Measurements from ENCODE around the gene POLL. TPM values are rescaled to one million over a fixed set of nuclear protein-coding genes. Genes with fewer than 3 reads are reported as not detected.

POLL gene
- total RNA-seq, 1 experiment from 2014 or later: 36.1 TPM

GRCh38 chr10:101573885-101574753, 13.9 kb downstream of the POLL start:
- no peaks in the 10 kb centered on the region for H3K9me3 ChIP-seq (ENCODE audit: control insufficient read depth, insufficient read depth, low read depth, low read length)
- no peaks in the 10 kb centered on the region for H3K27me3 ChIP-seq (ENCODE audit: control insufficient read depth, insufficient read depth, low read length)
- ATAC-seq: no peak
- no peak overlapping the region for H3K4me3 ChIP-seq (ENCODE audit: low read depth in 2 of 2, low read length in 2 of 2)
- H3K4me1 ChIP-seq (ENCODE audit: control insufficient read depth, insufficient read depth, low read length): peaks cover 7% of the 10 kb centered on the region; the same call in 1 of the 2 replicates
- POLR2A ChIA-PET: no interaction called here
- BruUV-seq (replicated peaks): no TSS peak
- TF ChIP-seq SIN3A (IDR thresholded peaks at IDR 0.05; ENCODE audit: borderline replicate concordance, insufficient read depth, low read depth, low read length): no peak
- TF ChIP-seq POLR2AphosphoS5 (IDR thresholded peaks at IDR 0.05; ENCODE audit: low read depth, low read length): no peak
- TF ChIP-seq CTCF (IDR thresholded peaks at IDR 0.05): no peak
- no peak for TF ChIP-seq TCF7L2 (IDR thresholded peaks at IDR 0.05; ENCODE audit: low read depth, low read length)
- H3K36me3 ChIP-seq (ENCODE audit: control insufficient read depth, insufficient read depth, low read length): no peaks in the 10 kb centered on the region
- H3K27ac ChIP-seq (ENCODE audit: low read length): no peak overlapping the region
- CTCF ChIA-PET: no interaction called here
- in situ Hi-C loops (cut with HindIII; ENCODE audit: low pct_unique_long_range_greater_than_20kb, low sequenced_read_pairs): no loop called here
- intact Hi-C loops (cut with micrococcal nuclease; ENCODE audit: unreplicated experiment): no loop called here
- no peak for DNase-seq (ENCODE audit: low read depth, low spot score)

- no TSS peak for BruUV-seq (replicated peaks)
- DNase-seq (ENCODE audit: low read depth, low spot score): no peak
- in situ Hi-C loops (cut with HindIII; ENCODE audit: low pct_unique_long_range_greater_than_20kb, low sequenced_read_pairs) (no loop called here), intact Hi-C loops (cut with micrococcal nuclease; ENCODE audit: unreplicated experiment) (no loop called here)
- no peaks in the 10 kb centered on the region for H3K36me3 ChIP-seq (ENCODE audit: control insufficient read depth, insufficient read depth, low read length)
- peaks cover 7% of the 10 kb centered on the region; the same call in 1 of the 2 replicates for H3K4me1 ChIP-seq (ENCODE audit: control insufficient read depth, insufficient read depth, low read length)
- H3K27me3 ChIP-seq (ENCODE audit: control insufficient read depth, insufficient read depth, low read length): no peaks in the 10 kb centered on the region
- TF ChIP-seq TCF7L2 (IDR thresholded peaks at IDR 0.05; ENCODE audit: low read depth, low read length) (no peak), REST (IDR thresholded peaks at IDR 0.05; ENCODE audit: insufficient read depth in 1 of 2, low read depth in 2 of 2, low read length in 1 of 2) (no peak), POLR2AphosphoS5 (IDR thresholded peaks at IDR 0.05; ENCODE audit: low read depth, low read length) (no peak), SIN3A (IDR thresholded peaks at IDR 0.05; ENCODE audit: borderline replicate concordance, insufficient read depth, low read depth, low read length) (no peak), CTCF (IDR thresholded peaks at IDR 0.05) (no peak)
- H3K9me3 ChIP-seq (ENCODE audit: control insufficient read depth, insufficient read depth, low read depth, low read length): no peaks in the 10 kb centered on the region
- CTCF ChIA-PET: interaction anchor here (0.6 kb wide), 1 partner anchor 131 kb away, joined by 5 read pairs; no protein-coding TSS in a partner anchor
- ATAC-seq: no peak
- no peak overlapping the region for H3K27ac ChIP-seq (ENCODE audit: low read length)
- POLR2A ChIA-PET: interaction anchor here (0.6 to 0.7 kb wide), 2 partner anchors 281 to 1104 kb away, joined by 3 to 5 read pairs; no protein-coding TSS in a partner anchor
- H3K4me3 ChIP-seq (ENCODE audit: low read depth in 2 of 2, low read length in 2 of 2): no peak overlapping the region
Measured at GRCh38 chr10:101572785-101573184, 15.3 kb downstream of the POLL start.

All from Panc1 (cell line).